Erythroblast (primary cell): Measurements from ENCODE around the gene CCR8.

Source experiments
- GATA1 ChIP-seq: IDR thresholded peaks from 2 replicates; pipeline ENCODE4 v1.6.1; 2011; ENCODE audit warnings: low read depth, mild to moderate bottlenecking, control low read depth, low read length, moderate library complexity
- POLR2A ChIP-seq: IDR thresholded peaks from 2 replicates; pipeline ENCODE4 v1.6.1; 2011; ENCODE audit warnings: mild to moderate bottlenecking, low read length

- TF ChIP-seq POLR2A, result no peak
- no peak for TF ChIP-seq GATA1
Observed at GRCh38 chr3:39315420-39315819, 14.1 kb upstream of the CCR8 start.
